NCI-H2196 (cell line): Measurements from ENCODE around the gene HNRNPAB.
"Not testable (repeated sequence)": the region's sequence is repeated elsewhere in the genome, so short reads cannot be mapped to it uniquely, and the experiment has no call there.

ENCODE experiments used
- DNase-seq: peaks from one replicate; lab custom pipeline; 2025; ENCODE audit not compliant: unreplicated experiment; lab: John Stamatoyannopoulos, UW

The HNRNPAB gene

DNA sequence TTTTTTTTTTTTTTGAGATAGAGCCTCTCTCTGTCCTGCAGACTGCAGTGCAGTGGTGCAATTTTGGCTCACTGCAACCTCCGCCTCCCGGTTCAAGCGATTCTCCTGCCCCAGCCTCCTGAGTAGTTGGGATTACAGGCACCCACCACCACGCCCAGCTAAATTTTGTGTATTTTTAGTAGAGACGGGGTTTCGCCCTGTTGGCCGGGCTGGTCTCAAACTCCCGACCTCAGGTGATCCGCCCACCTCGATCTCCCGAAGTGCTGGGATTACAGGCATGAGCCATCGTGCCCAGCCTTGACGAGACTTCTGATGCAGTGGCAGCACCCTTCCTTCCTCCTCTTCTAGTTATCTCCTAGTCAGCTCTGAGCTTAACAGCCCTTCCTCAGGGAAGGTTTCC is 24.8 kb downstream of the HNRNPAB start:
- DNase-seq = not testable (repeated sequence)

DNA sequence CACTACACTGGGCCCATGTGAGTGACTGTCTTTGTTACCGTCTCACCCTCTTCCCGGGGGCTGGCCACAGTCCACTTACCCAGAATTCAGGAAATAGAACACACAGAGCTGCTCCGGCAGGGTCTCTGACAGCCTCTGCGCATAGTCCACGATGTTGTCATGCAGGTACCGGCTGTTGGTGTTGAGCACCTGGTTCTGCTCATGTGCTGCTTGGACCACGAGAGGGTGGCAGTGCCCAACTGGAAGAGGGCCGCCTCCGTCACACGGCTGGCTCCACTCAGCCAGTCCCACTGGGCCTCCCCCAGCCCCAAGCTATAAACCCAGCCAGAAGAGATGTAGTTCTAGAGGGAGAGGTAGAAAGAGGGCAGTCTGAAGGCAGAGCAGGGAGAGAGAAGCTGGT is 25.5 kb downstream of the HNRNPAB start:
- DNase-seq = no peak

- DNase-seq = no peak
Measured at GRCh38 chr5:178230879-178231538, 26.7 kb downstream of the HNRNPAB start.

DNA sequence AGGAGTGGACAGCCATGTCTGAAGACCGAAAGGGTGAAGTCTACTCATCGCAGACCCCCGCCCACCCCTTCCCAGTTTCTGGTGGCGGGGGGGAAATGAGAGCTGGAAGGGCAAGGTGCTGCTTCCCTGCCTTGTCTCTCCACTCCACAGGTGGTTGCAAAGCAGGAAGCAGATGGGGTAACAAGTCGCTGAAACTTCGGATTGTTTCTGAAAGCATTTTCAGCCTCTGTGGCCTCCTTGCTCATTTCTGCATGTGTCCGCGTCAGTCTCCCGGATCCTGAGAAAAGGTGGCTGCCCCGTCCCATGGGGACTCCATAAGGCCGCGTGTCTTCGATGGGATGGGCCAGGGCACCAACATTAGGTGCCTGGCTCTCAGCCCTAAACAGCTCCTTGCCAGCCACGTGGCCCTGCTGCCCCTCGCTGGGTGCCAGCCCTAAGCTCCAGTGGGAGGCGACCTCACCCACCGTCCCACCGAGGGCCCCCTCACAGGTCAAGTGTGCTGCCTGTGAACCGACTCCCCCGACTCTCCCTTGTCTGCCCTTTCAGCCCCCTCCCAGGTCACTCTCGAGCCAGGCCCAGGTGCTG is 27.3 kb downstream of the HNRNPAB start:
- DNase-seq = no peak

DNA sequence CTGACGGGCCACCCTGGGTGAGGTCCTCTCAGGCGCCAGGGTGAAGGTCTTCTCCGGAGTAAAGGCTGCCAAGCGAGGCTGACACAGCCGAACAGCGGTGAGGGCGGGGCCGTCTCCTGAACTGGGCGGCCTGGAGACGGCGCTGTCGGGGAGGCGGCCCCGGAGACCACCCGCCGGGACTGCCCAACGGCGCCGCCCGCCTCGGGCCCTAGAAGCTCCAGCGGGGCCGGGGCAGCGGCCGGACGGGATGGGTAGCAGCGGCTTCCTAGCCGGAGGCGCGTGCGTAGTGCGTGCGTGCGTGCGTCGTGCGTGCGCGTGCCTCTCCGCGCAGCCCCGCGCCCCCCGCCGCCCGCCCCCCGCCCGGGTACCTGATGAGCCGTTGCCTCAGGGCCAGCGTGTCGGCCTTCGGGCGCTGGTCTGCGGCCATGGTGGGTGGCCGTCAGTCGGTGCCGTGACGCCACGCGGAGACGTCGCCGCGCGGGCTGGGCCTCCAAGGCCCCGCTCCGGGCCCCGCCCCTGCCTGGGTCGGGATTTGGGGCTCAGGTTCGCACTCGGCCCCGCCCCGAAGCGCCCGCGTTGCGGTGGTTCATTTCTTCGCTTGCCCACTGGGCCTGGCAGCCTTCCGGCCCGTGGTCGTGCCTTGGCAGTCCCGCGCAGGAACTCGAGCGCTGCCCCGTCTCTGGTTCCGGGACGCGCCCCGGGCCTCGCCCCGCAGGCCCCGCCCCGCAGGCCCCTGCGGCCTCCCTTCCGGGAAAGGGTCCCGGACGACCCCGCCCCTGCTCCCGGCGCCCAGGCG is 28.0 kb downstream of the HNRNPAB start, which contains the start of gene PHYKPL:
Gene PHYKPL, minus strand, starts transcription at position 679 of the 796 bp plus-strand sequence. Its CDS starts 252 bp downstream, at position 427.
- peak; percentile 82 for DNase-seq

- no peak for DNase-seq
Measured at GRCh38 chr5:178232920-178233429, 28.6 kb downstream of the HNRNPAB start.

GRCh38 chr5:178234121-178234749 is 29.9 kb downstream of the HNRNPAB start:
- no peak for DNase-seq

DNA sequence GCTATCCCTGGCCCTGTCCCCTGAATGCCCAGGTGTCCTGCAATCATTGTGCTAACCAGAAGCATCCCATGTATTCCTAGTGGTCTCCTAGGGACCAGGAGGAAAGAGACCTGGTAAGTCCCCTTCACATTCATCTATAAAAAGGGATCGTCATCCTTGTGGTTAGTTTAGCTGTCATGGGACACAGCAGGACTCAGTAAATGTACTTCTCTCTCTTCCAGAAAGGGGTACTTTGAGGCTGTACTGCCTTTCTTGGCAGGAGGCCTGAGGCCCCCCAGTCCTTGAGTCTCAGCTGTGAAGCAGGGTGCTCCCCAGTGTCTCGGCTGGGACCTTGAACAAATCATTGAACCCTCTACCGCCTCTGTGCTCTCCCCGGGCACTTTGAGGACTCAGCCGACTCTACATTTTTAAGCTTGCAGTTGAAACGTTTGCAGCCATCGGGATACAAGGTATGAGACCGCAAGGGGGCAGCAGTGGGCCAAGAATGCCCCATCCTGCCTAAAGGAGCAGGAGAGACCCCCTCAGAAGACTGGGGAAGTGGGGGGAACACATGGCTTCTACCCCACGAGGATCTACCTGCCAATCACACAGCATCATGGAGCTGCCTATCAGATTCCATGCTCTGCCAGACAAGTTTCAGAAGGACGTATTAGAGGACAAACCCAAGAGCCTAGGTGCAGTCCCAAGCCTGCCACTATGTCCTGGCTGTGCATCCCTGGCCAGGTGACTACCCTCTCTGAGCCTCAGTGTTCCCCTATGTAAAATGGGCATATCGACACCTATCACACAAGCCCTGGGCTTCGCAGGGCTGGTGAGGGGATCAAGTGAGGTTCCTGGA is 30.6 kb downstream of the HNRNPAB start:
- peak; percentile 40 for DNase-seq

DNA sequence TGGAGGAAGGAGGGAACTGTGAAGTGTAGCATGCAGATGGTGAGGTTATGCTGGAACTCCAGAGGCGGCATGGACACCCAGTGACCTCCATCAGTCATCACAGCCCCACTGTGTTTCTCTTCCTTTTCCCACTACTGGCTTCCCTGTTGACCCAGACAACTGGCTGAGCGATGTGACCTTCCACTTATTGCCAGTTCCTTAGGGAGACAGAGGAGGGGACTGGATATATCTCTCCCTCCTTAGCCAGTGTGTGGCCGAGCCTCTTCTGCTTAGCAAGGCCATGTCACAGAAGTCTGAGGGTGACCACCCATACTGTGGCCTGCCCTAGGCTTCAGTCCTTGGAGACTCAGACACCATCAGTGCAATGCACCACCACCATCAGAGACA is 31.2 kb downstream of the HNRNPAB start:
- DNase-seq = no peak

- DNase-seq = no peak
Measured at GRCh38 chr5:178236126-178236525, 31.8 kb downstream of the HNRNPAB start.

GRCh38 chr5:178236679-178237078 is 32.3 kb downstream of the HNRNPAB start:
- no peak for DNase-seq

DNA sequence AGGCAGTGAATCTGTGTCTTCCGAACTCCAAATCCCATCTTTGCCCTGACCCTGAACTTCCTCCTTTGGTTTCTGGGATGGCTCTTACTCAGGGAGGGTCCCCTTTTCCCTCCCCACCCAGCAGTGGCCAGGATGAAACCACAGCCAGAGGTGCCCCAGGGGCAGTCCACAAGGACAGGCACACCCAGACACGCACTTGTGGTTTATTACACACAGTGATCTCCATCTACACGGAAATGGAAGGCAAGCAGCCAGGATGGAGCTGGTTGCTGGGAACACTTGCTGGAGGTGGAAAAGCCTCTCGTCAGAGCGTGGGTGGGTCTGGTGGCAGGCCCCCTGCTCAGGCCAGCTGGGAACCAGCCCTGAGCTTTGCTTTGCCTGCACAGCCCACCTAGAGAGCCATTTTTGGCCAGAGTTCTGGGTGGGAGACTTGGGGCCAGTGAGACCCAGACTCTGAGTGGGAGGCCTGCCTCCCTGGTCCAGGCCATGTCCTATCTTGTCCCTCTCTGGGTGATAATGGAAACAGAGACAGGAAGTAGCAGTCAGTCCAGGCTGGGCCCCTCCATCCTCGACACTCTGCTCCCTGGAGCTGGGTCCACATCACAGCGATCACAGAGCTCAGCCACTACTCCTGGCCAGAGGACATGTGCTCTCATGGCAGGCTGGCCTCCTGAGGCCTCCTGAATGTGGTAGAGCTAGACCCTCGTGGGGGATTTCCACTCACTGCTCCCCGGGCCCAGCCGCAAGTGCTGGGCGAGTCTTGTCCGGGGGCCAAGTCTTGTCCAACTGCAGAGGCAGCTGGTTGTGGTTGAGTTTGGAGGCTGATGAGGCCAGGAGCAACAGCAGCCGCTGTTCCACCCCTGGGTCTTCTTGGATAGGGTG is 33.3 kb downstream of the HNRNPAB start:
- no peak for DNase-seq

DNA sequence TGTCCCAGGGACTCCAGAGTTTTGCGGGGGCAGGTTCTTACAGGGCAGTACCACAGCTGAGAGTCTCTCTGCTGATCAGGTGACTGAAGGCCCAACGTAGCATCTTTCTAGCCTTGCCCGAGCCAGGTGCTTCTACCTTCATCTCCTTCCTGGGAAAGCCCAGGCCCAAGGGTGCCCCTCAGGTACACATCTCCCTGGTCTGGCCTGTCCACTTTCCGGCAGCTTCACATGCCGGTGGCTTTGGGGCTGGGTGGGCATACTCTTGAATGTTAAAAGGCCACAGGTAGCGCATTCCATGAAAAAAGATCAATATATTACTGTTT is 33.9 kb downstream of the HNRNPAB start:
- DNase-seq = no peak

DNA sequence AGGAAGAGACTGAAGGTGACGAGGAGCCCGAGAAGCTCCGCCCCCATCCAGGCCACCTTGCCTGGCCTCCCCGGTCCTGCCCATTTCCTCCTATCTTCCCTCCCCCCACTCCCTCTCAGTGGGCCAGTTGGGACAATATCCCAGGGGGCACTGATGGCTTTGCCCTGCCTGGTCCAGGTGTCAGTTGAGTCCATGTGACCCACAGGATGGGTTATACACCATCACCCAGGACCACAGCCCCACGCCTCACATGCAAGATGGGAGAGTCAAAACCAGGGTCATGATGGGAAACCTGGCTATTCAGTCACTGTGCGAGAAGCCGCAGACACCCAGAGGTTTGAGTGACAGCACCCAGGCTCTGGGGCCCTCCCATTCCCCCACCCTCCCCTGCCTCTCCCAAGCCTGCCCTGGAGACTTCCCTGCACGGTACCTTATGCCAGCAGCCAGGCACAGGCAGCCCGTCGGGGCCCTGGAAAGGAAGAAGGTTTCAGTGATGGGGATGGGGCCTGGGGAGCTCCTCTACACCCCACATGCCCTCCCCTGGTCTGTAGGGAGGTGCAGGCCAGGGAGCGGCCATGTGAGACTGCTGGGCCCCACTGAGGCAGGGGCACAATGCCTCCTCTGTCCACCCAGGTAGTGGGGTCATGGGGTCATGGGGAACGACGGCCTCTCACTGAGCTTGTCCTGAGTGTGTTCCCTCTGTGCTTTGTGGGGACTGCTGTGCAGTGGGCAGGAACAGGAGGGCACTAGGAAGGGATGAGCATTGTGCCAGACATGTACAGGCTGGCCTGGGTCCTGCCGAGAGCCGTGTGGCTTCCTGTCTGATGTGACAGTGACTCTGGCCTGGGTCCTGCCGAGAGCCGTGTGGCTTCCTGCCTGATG is 34.6 kb downstream of the HNRNPAB start:
- no peak for DNase-seq

- not testable (repeated sequence) for DNase-seq
Measured at GRCh38 chr5:178239626-178240301, 35.4 kb downstream of the HNRNPAB start.

- DNase-seq = no peak
Measured at GRCh38 chr5:178240341-178240741, 36.0 kb downstream of the HNRNPAB start.

GRCh38 chr5:178240766-178241165 is 36.4 kb downstream of the HNRNPAB start:
- DNase-seq = no peak

DNA sequence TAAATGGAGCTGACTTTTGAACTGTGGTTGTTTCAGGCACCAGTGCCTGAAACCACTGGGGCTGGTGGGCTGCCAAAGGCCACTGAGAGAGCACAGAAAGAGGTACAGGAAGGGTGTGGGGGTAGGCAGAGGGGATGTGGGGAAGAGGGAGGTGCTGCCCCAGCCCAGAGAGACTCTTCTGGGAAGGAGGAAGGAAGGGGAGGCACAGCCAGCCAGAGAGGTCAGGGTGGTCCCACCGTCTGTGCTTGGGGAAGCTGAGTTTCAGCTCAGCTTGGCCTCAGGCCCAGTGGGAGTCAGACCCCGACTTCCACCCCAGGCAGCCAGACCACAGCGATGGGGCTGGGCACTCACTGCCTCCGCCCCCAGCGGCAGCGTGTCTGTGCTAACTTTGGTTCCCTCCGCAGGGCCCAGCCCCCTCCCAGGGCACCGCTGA is 36.9 kb downstream of the HNRNPAB start:
- no peak for DNase-seq
